GM21717 (cell line): ENCODE data around the gene KRT73.
"Not testable (repeated sequence)": the region's sequence is repeated elsewhere in the genome, so short reads cannot be mapped to it uniquely, and the experiment has no call there.

Experiments
- ATAC-seq: cut with Tn5 transposase; IDR thresholded peaks from one replicate; pipeline ENCODE4 v1.9.1; 2021; ENCODE audit warnings: mild to moderate bottlenecking, moderate library complexity; ENCODE audit not compliant: unreplicated experiment

The KRT73 gene

GRCh38 chr12:52603314-52603713, 15.0 kb downstream of the KRT73 start:
- ATAC-seq, result no peak

GRCh38 chr12:52602552-52602951, 15.8 kb downstream of the KRT73 start:
- no peak for ATAC-seq

GRCh38 chr12:52601671-52602070, 16.7 kb downstream of the KRT73 start:
- no peak for ATAC-seq

- no peak for ATAC-seq
These were observed 17.3 kb downstream of the KRT73 start, which contains the start of gene KRT72 for GRCh38 chr12:52600941-52601481. TSS of gene KRT72 (minus strand) at chr12:52601463. CDS start at chr12:52601452, 11 bp downstream.

GRCh38 chr12:52600475-52600874, 17.9 kb downstream of the KRT73 start:
- ATAC-seq, result no peak

GRCh38 chr12:52600071-52600470, 18.3 kb downstream of the KRT73 start:
- ATAC-seq, result no peak

- no peak for ATAC-seq
These were observed 19.4 kb downstream of the KRT73 start for GRCh38 chr12:52598966-52599365.

GRCh38 chr12:52594237-52594636, 24.1 kb downstream of the KRT73 start:
- ATAC-seq, result not testable (repeated sequence)

GRCh38 chr12:52591521-52591920, 26.8 kb downstream of the KRT73 start:
- ATAC-seq, result no peak

GRCh38 chr12:52590021-52590420, 28.3 kb downstream of the KRT73 start:
- no peak for ATAC-seq

GRCh38 chr12:52587563-52587962, 30.8 kb downstream of the KRT73 start:
- ATAC-seq, result no peak

- ATAC-seq, result no peak
These were observed 32.4 kb downstream of the KRT73 start for GRCh38 chr12:52585946-52586345.

- ATAC-seq, result no peak
These were observed 33.3 kb downstream of the KRT73 start for GRCh38 chr12:52585066-52585465.

GRCh38 chr12:52584156-52584682, 34.1 kb downstream of the KRT73 start:
- ATAC-seq, result no peak

GRCh38 chr12:52582971-52583456, 35.3 kb downstream of the KRT73 start:
- no peak for ATAC-seq

- no peak for ATAC-seq
These were observed 35.9 kb downstream of the KRT73 start for GRCh38 chr12:52582486-52582885.

GRCh38 chr12:52581481-52581880, 36.9 kb downstream of the KRT73 start:
- ATAC-seq, result no peak

GRCh38 chr12:52581066-52581465, 37.3 kb downstream of the KRT73 start:
- ATAC-seq, result no peak

GRCh38 chr12:52580496-52580895, 37.9 kb downstream of the KRT73 start:
- ATAC-seq, result no peak

GRCh38 chr12:52579468-52580465, 38.6 kb downstream of the KRT73 start:
- no peak for ATAC-seq

GRCh38 chr12:52578469-52578868, 39.9 kb downstream of the KRT73 start:
- no peak for ATAC-seq

- ATAC-seq, result no peak
These were observed 41.0 kb downstream of the KRT73 start for GRCh38 chr12:52577316-52577715.
